Stimulated activated naive B cell treated with anti-CD40 and anti-IgM and Interleukin-4, amounts not matched to agents 10 μg/mL and 1 μg/mL and 100 μg/mL, for 72 hours (primary cell): ENCODE measurements around the gene ACVR1B.

Experiments used
- ATAC-seq, 2 donors: fragments of 150-1000 bp; cut with Tn5 transposase; replicated peaks; 2 replicates each; pipeline ENCODE4 v1.10.0; 2021; ENCODE audit warnings: moderate library complexity in 1 of 2
- DNase-seq: peaks from one replicate; pipeline ENCODE4 v3.0.0; 2021
- H3K27ac Mint-ChIP-seq: one replicate; pipeline ENCODE4 v1.8.0; 2022; ENCODE audit warnings: mild to moderate bottlenecking, mixed read lengths
- H3K27me3 Mint-ChIP-seq, 2 donors: one replicate each; pipeline ENCODE4 v1.8.0; 2022; ENCODE audit warnings: mixed read lengths in 2 of 2
- H3K36me3 Mint-ChIP-seq, 2 donors: one replicate each; pipeline ENCODE4 v1.8.0; 2022; ENCODE audit warnings: mixed read lengths in 2 of 2, mild to moderate bottlenecking in 1 of 2
- H3K4me1 Mint-ChIP-seq, 2 donors: one replicate each; pipeline ENCODE4 v1.8.0; 2022; ENCODE audit warnings: mixed read lengths in 2 of 2, mild to moderate bottlenecking in 1 of 2
- H3K4me3 Mint-ChIP-seq, 2 donors: one replicate each; pipeline ENCODE4 v1.8.0; 2022; ENCODE audit warnings: mild to moderate bottlenecking in 2 of 2, mixed read lengths in 2 of 2, moderate library complexity in 1 of 2
- H3K9me3 Mint-ChIP-seq, 2 donors: one replicate each; pipeline ENCODE4 v1.8.0; 2022; ENCODE audit warnings: mixed read lengths in 2 of 2, mild to moderate bottlenecking in 1 of 2

Gene ACVR1B

DNA sequence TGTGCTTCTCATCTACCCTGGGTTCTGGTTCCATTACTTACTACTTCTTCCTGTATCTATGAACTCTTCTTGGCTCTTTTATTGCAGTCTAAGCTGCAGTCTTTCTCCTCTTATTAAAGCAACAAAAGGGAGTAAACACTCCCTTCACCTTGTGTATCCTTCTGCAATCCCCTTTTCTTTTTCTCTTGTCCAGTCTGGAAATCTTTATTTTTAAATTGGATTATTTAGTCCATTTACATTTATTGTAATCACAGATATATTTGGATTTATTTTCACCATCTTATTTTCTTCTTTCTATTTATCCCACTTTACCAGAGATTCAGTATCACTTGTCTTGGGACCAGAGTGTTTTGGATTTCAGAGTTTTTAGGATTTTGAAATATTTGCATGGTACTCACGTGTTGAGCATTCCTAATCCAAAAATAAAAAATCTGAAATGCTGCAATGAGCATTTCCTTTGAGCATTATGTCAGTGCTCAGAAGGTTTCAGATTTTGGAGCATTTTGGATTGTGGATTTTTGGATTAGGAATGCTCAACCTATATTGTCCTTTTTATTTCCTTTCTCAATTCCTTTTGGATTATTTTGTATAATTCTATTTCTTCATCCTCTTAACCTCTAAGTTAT, 6.8 kb upstream of the ACVR1B start:
- Mint-ChIP-seq H3K9me3 (peaks cover 10 to 13% of the 10 kb centered on the region in 2 donors), H3K4me3 (no peak overlapping the region), H3K27ac (no peak overlapping the region), H3K36me3 (peaks cover 10 to 15% of the 10 kb centered on the region in 2 donors), H3K27me3 (peaks cover 36 to 66% of the 10 kb centered on the region in 2 donors), H3K4me1 (no peaks in the 10 kb centered on the region)
- DNase-seq (no peak), ATAC-seq (no peak)

DNA sequence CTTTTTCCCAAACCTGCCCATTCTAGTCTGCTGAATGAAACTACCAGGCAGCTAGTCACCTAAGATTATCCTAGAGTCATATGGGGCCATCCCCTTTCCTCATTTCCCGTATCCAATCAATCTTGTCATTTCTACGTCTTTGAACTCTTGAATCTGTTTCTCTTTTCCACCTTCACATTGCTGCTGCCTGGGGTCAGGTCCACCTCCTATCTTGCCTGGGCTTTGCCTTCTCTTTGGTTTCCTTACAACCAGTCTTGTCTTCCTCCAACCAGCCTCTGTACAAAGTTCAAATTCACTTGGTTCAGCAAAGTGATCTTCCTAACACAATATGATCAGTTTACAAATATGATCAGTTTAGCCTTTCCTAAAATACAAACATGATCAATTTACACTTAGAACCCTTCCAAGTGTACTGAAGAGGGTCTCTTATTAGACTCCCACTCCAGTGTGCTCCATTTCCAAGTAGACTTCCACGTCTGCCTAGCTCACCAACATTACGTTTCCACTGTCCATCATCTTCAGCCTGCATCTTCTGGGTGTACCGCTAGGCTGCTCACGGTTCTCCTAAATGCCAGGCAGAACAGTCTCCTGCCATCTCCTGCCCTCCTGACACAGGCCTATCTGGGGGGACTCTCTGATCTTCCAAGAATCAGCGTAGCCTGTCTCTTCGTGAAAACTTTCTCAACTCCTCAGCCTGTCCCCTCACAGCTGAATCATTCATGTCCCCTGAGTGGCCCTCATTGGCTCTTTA, 4.1 kb upstream of the ACVR1B start:
- H3K9me3 Mint-ChIP-seq = peaks cover 10 to 13% of the 10 kb centered on the region in 2 donors
- H3K4me1 Mint-ChIP-seq = peaks cover 4 to 8% of the 10 kb centered on the region in 2 donors
- ATAC-seq (no peak), DNase-seq (no peak)
- H3K27ac Mint-ChIP-seq = no peak overlapping the region
- no peak overlapping the region for H3K4me3 Mint-ChIP-seq
- peaks cover 8 to 15% of the 10 kb centered on the region in 2 donors for H3K36me3 Mint-ChIP-seq
- H3K27me3 Mint-ChIP-seq = peaks cover 29 to 47% of the 10 kb centered on the region in 2 donors

DNA sequence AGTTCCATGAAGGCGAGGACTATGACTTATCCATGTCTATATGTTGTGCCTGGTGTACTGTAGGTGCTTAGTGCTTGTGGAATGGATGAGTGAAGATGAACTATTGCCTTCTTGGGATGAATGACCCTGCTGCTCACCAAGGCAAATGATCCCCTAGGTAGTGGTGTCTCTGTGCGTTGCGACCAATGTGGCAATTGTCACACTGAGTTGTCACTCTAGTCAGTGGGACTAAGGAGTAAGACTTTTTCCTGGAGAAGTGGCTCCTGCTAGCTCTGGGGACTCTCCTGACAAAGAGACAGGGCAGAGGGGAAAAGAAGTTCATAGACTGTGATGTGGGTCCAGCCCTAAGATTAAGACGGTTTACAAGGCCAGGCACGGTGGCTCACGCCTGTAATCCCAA, 3.4 kb upstream of the ACVR1B start:
- no peak overlapping the region for H3K27ac Mint-ChIP-seq
- H3K4me3 Mint-ChIP-seq = no peak overlapping the region
- DNase-seq = no peak
- H3K9me3 Mint-ChIP-seq = peaks cover 10 to 13% of the 10 kb centered on the region in 2 donors
- peaks cover 8 to 15% of the 10 kb centered on the region in 2 donors for H3K36me3 Mint-ChIP-seq
- ATAC-seq = no peak
- H3K4me1 Mint-ChIP-seq = peaks cover 8 to 15% of the 10 kb centered on the region in 2 donors
- H3K27me3 Mint-ChIP-seq = peaks cover 29 to 41% of the 10 kb centered on the region in 2 donors

- H3K9me3 Mint-ChIP-seq = peaks cover 3 to 9% of the 10 kb centered on the region in 2 donors
- H3K27ac Mint-ChIP-seq = no peak overlapping the region
- H3K27me3 Mint-ChIP-seq = peaks cover 19 to 28% of the 10 kb centered on the region in 2 donors
Measured at GRCh38 chr12:51949342-51950030, 2.0 kb upstream of the ACVR1B start.

GRCh38 chr12:51950682-51951198, 759 bp upstream of the ACVR1B start:
- DNase-seq (no peak), ATAC-seq (peak; percentile 24 to 49)
- Mint-ChIP-seq H3K27me3 (peaks cover 18 to 27% of the 10 kb centered on the region in 2 donors), H3K4me3 (peak overlapping the region; percentile 89 to 93), H3K9me3 (no peaks in the 10 kb centered on the region), H3K27ac (peak overlapping the region; percentile 88), H3K4me1 (peaks cover 16 to 42% of the 10 kb centered on the region in 2 donors), H3K36me3 (peaks cover 0 to 3% of the 10 kb centered on the region in 2 donors)

More at GRCh38 chr12:51949342-51950030, 2.0 kb upstream of the ACVR1B start:
- ATAC-seq (no peak), DNase-seq (no peak)
- peaks cover 6% of the 10 kb centered on the region in 2 donors for H3K36me3 Mint-ChIP-seq
- peaks cover 14 to 29% of the 10 kb centered on the region in 2 donors for H3K4me1 Mint-ChIP-seq
- H3K4me3 Mint-ChIP-seq = no peak overlapping the region

GRCh38 chr12:51951843-51952722, 584 bp downstream of the ACVR1B start:
- ATAC-seq (peak; percentile 8 to 13), DNase-seq (no peak)
- Mint-ChIP-seq H3K27me3 (peaks cover 17 to 18% of the 10 kb centered on the region in 2 donors), H3K36me3 (no peaks in the 10 kb centered on the region), H3K27ac (peak overlapping the region; percentile 20), H3K9me3 (no peaks in the 10 kb centered on the region), H3K4me3 (peak overlapping the region; percentile 75), H3K4me1 (peaks cover 16 to 46% of the 10 kb centered on the region in 2 donors)

GRCh38 chr12:51953089-51953488, 1.6 kb downstream of the ACVR1B start:
- no peaks in the 10 kb centered on the region for H3K36me3 Mint-ChIP-seq
- peak overlapping the region in 1 of 2 donors; percentile 75 for H3K4me3 Mint-ChIP-seq
- H3K27me3 Mint-ChIP-seq = peaks cover 7 to 9% of the 10 kb centered on the region in 2 donors
- no peaks in the 10 kb centered on the region for H3K9me3 Mint-ChIP-seq
- DNase-seq = no peak
- peaks cover 16 to 46% of the 10 kb centered on the region in 2 donors for H3K4me1 Mint-ChIP-seq
- H3K27ac Mint-ChIP-seq = no peak overlapping the region
- ATAC-seq = no peak

DNA sequence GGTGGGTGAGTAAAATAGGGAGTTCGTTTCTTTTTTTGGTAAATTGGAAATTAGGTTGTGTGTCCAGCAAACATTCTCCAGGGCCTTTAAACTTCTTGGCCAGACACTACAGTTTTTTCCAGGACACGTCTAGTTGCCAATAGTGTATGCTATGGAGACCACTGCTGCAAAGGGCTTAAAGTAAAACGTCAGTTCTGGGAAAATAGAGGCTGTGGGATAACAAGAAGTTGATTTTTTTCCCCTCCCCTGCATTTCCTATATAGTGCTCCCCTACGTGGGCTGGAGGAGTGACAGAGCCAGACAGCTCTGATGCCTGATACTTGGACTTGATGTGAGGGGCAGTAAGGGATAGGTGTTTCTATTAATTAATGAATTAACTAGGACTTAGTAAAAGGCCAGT, 2.4 kb downstream of the ACVR1B start:
- Mint-ChIP-seq H3K9me3 (no peaks in the 10 kb centered on the region), H3K27ac (no peak overlapping the region), H3K4me3 (no peak overlapping the region), H3K27me3 (peaks cover 0 to 8% of the 10 kb centered on the region in 2 donors), H3K4me1 (peaks cover 16 to 46% of the 10 kb centered on the region in 2 donors), H3K36me3 (no peaks in the 10 kb centered on the region)
- DNase-seq = no peak
- ATAC-seq = no peak

GRCh38 chr12:51954561-51955361, 3.3 kb downstream of the ACVR1B start:
- DNase-seq (no peak), ATAC-seq (no peak)
- Mint-ChIP-seq H3K36me3 (peaks cover 2 to 5% of the 10 kb centered on the region in 2 donors), H3K27ac (no peak overlapping the region), H3K4me3 (no peak overlapping the region), H3K27me3 (peaks cover 0 to 4% of the 10 kb centered on the region in 2 donors), H3K9me3 (no peaks in the 10 kb centered on the region), H3K4me1 (peaks cover 19 to 46% of the 10 kb centered on the region in 2 donors)

DNA sequence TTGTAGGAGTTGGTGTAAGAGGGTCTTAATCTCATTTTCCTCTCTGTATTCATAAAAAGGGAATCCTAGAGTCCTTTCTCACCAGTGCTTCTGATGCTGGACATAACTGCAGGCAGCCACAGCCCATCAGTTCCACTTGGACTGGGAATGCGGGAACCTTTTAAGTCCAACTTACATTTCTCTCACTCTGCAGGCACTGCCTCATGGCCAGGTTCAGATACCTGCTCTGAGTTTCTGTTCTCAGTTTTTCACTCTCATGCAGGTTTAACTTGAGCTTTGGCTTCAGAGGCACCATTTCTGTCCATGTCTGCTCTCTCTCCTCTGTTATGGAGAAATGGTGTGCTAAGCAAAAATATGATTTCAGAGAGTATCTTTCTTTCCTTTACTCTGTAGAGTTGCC, 4.2 kb downstream of the ACVR1B start:
- Mint-ChIP-seq H3K4me1 (peaks cover 19 to 46% of the 10 kb centered on the region in 2 donors), H3K27ac (peak overlapping the region; percentile 37), H3K4me3 (no peak overlapping the region), H3K9me3 (no peaks in the 10 kb centered on the region), H3K27me3 (no peaks in the 10 kb centered on the region), H3K36me3 (peaks cover 6% of the 10 kb centered on the region in 2 donors)
- ATAC-seq (no peak), DNase-seq (no peak)

- Mint-ChIP-seq H3K36me3 (peaks cover 6% of the 10 kb centered on the region in 2 donors), H3K4me3 (no peak overlapping the region), H3K27ac (no peak overlapping the region), H3K9me3 (no peaks in the 10 kb centered on the region), H3K27me3 (no peaks in the 10 kb centered on the region), H3K4me1 (peaks cover 7 to 33% of the 10 kb centered on the region in 2 donors)
- no peak for ATAC-seq
- DNase-seq = no peak
Measured at GRCh38 chr12:51958542-51958941, 7.0 kb downstream of the ACVR1B start.

- DNase-seq (no peak), ATAC-seq (no peak)
- Mint-ChIP-seq H3K27ac (no peak overlapping the region), H3K27me3 (no peaks in the 10 kb centered on the region), H3K4me1 (peaks cover 6 to 26% of the 10 kb centered on the region in 2 donors), H3K36me3 (peaks cover 6% of the 10 kb centered on the region in 2 donors), H3K9me3 (no peaks in the 10 kb centered on the region), H3K4me3 (no peak overlapping the region)
Measured at GRCh38 chr12:51959211-51959610, 7.7 kb downstream of the ACVR1B start.

- Mint-ChIP-seq H3K4me3 (no peak overlapping the region), H3K27ac (no peak overlapping the region), H3K36me3 (peaks cover 6 to 10% of the 10 kb centered on the region in 2 donors), H3K4me1 (peaks cover 6 to 19% of the 10 kb centered on the region in 2 donors), H3K9me3 (no peaks in the 10 kb centered on the region), H3K27me3 (no peaks in the 10 kb centered on the region)
- no peak for ATAC-seq
- no peak for DNase-seq
Measured at GRCh38 chr12:51959921-51960320, 8.4 kb downstream of the ACVR1B start.
